Motor neuron (in vitro differentiated cells): ENCODE results near the gene FGD5. TPM values are rescaled to one million over a fixed set of nuclear protein-coding genes. Genes with fewer than 3 reads are reported as not detected.
A peak's percentile ranks its signal among the peaks of the same experiment; 100 is the strongest.

Experiments
- ATAC-seq, 8 experiments: fragments of 200-7000 bp; cut with Tn5 transposase; replicated peaks in 6 of 8; 2 replicates each; pipeline ENCODE4 v1.8.0; 2021; ENCODE audit warnings: mild to moderate bottlenecking in 8 of 8, moderate library complexity in 8 of 8
- H3K27ac ChIP-seq, 2 donors: fragments of 250-450 bp; sonication (Bioruptor Pico); 2 replicates each; pipeline ENCODE4 v1.9.0; 2021; ENCODE audit warnings: antibody characterized with exemption in 2 of 2, mild to moderate bottlenecking in 2 of 2, moderate library complexity in 1 of 2
- H3K4me1 ChIP-seq, 2 donors: fragments of 250-450 bp; sonication (Bioruptor Pico); replicated peaks in 1 of 2; 2 replicates each; pipeline ENCODE4 v1.6.1; 2021; ENCODE audit warnings: antibody characterized with exemption in 2 of 2, mild to moderate bottlenecking in 2 of 2, moderate library complexity in 1 of 2
- H3K4me3 ChIP-seq, 5 donors: fragments of 250-450 bp; sonication (Bioruptor Pico); 2 replicates each; pipeline ENCODE4 v1.9.0; 2021; ENCODE audit warnings: antibody characterized with exemption in 5 of 5, mild to moderate bottlenecking in 5 of 5, moderate library complexity in 4 of 5
- WGBS, 10 experiments: fragments of 450-650 bp; shearing (Covaris generic); methylation state at CpG; one replicate each; pipeline ENCODE4 v1.0.0; 2022; 5-methylcytosine and 5-hydroxymethylcytosine counted together
- in situ Hi-C, 9 experiments: fragments of 400-800 bp; cut with MboI; loops; one replicate each; pipeline ENCODE4 v1.15.0; 2021; ENCODE audit warnings: low sequenced_read_pairs in 9 of 9, low pct_unique_long_range_greater_than_20kb in 2 of 9; ENCODE audit not compliant: unreplicated experiment in 9 of 9
- total RNA-seq, 8 experiments: library from RNA; unstranded; fragments of 300-600 nt; gene quantifications; 2 replicates each; pipeline versions ENCODE4 v1.2.3 to v1.2.4, GENCODE V29; 2022

Gene FGD5
- total RNA-seq, 8 experiments from 2014 or later = 0.73 to 114 (median 4.0) TPM

DNA sequence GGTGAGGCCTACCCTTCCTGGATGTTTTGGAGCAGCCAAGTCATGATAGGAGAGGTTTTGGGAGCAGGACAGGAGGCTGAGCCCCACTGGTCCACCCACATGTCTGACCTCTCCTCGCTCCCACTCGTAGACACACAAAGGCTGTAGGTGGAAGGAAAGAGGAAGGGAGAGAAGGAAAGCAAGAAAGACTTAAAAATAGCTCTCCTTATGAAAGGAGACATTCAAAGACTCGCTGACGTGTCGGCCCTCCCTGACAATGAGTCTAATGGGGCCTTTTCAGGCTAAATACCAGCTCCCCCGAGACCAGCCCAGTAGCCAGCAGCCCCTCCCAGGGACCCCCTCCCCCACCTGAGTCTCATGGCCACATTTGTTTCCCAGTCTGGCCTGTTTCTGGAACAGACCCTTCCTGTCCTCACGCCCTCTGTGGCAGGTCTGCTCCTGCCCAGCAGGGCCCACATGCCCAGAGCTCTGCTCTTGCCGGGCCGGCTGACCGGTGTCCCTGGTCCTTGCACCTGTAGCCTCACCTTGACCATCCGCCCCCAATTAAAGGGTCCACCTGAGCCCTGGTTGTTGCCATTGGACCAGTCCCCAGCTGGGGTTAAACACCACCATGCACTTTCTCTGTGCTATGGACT lies 49.3 kb downstream of the FGD5 start:
- no peak overlapping the region for H3K4me3 ChIP-seq
- H3K4me1 ChIP-seq = no peaks in the 10 kb centered on the region
- in situ Hi-C loops = no loop called here
- no peak overlapping the region for H3K27ac ChIP-seq
- ATAC-seq = peak in 1 of 8 experiments; percentile 25
- WGBS, 10 experiments = 57 to 100% (median 81%) methylated on average over 1 to 5 of the region's 11 CpGs; no CpG with 5 or more reads in 4 of the 10 experiments

DNA sequence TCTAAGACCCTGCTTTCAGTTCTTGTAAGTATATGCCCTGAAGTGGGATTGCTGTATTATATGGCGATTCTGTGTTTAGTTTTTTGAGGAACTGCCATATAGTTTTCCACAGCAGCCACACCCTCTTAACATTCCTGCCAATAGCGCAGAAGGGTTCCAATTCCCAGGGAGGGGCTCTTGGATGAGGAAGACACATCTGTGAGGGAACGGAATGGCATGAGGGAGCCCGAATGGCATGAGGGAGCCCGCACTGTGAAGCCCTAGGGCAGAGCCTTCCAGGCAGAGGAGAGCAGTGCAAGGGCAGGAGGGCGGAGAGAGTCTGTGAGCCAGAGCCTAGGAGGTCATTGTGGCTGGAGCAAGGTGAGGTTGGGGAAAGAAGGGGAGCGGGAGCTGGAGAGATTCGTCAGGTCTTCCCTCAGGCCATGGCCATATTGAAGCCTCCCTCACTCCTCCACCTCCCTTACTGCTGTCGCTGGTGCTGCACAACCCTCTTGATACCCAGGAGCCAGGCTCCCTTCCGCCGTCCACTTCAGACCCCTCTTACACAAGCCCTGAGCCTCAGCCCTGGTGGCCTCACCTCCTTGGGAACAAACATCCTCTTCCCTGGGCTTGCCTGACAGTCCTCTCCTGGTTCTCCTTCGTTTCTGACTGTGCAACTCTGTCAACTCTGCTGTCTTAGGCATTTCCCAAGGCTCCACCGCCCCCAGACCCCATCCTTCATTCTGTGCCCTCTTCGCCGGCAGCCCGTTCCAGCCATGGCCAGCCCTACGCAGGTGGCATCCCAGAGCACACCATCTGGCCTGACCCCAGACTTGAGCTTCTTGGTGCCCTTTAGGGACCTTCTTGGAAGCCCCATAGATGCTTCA lies 51.4 kb downstream of the FGD5 start:
- ATAC-seq = peak in 3 of 8 experiments; percentile 11 to 54 (median 34)
- 0 to 100% (median 75%) methylated on average over 1 to 10 of the region's 17 CpGs; no CpG with 5 or more reads in 1 of the 10 experiments for WGBS, 10 experiments

DNA sequence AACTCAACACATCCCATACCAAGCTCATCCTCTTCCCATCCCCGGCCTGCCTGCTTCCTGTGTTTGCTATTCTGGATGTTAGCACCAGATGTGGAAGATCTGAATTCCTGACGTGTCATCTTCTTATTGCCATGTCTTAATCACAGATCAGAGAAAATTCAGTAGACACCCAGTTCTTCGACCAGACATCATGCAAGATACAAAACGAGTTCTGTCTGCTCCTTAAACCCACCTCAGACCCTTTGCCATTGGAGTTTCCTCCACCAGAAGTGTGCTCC lies 52.0 kb downstream of the FGD5 start:
- H3K4me1 ChIP-seq = no peaks in the 10 kb centered on the region
- H3K27ac ChIP-seq = no peak overlapping the region
- in situ Hi-C loops = no loop called here
- no peak overlapping the region for H3K4me3 ChIP-seq
- WGBS, 10 experiments = 0 to 100% (median 46%) methylated on average over 1 to 4 of the region's 4 CpGs; no CpG with 5 or more reads in 2 of the 10 experiments
- ATAC-seq = peak in 1 of 8 experiments; percentile 2

More for the DNA sequence above, 51.4 kb downstream of the FGD5 start:
- in situ Hi-C loops = no loop called here
- Histone ChIP-seq H3K4me1 (no peaks in the 10 kb centered on the region), H3K27ac (no peak overlapping the region), H3K4me3 (no peak overlapping the region)

DNA sequence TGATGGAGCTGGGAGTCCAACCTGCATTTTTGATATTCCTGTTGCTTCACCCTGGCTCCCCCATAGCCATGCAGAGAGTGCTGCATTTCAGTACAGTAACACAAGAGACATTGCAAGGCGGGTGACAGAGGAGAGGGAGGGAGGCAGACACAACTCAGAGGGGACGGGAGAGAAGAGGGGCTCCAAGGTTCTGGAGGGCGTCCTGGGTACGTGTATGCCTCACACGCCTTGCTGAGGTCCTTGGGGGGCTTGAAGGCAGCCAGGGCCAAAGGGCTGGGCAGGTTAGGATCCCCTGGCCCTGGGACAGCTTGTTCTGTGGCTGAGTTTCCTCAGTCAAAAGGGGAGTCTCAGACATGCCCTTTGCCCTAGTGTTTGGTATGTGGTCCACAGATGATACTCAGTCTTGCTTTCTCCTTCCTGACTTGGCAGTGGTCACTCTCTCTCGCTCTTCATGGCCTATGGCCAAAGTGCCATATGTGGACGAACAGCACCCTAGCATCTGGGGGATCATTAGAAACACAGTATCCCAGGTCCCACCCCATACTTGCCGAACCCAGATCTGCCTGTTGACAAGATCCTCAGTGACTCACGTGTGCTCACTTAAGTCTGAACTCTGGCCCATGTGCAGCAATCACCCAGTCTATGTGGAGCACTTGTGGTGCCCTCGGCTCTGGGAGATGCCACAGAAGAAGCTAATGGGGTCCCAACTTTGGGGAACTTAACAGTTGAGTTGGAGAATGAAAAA lies 52.9 kb downstream of the FGD5 start:
- Histone ChIP-seq H3K4me1 (no peaks in the 10 kb centered on the region), H3K4me3 (no peak overlapping the region), H3K27ac (no peak overlapping the region)
- WGBS, 10 experiments = 0 to 93% (median 81%) methylated on average over 1 to 6 of the region's 10 CpGs; no CpG with 5 or more reads in 3 of the 10 experiments
- in situ Hi-C loops = no loop called here
- ATAC-seq = peak in 4 of 8 experiments; percentile 9 to 59 (median 32)

GRCh38 chr3:14872706-14873105 lies 53.9 kb downstream of the FGD5 start:
- H3K4me1 ChIP-seq = no peaks in the 10 kb centered on the region
- H3K27ac ChIP-seq = no peak overlapping the region
- in situ Hi-C loops = no loop called here
- no peak for ATAC-seq
- 46 to 100% (median 94%) methylated on average over 1 to 4 of the region's 4 CpGs; no CpG with 5 or more reads in 2 of the 10 experiments for WGBS, 10 experiments
- no peak overlapping the region for H3K4me3 ChIP-seq

DNA sequence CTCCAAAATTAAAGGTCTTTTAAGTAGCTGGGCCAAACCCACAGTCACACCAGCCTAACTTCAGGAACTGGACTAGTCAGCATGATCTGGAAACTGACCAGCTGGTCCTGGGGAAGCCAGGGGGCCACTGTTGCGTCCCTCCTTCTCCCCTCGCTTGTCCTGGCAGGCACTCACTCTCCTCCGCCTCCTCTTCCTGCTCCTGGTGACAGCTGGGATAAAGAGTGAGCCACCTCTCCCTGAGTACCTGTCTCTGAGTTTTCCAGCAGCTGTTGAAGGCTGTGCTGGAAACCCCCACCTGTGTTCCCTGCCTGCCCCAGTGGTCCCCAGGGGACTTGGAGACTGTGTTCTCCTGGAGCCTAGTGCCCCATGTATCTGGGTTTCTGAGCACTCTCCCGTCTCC lies 56.0 kb downstream of the FGD5 start:
- Histone ChIP-seq H3K4me1 (peaks cover 3 to 7% of the 10 kb centered on the region in 2 donors), H3K4me3 (no peak overlapping the region), H3K27ac (no peak overlapping the region)
- 70 to 100% methylated on average over 2 of the region's 4 CpGs; no CpG with 5 or more reads in 8 of the 10 experiments for WGBS, 10 experiments
- in situ Hi-C loops = loop anchor here in 1 of 9 experiments (25.0 kb wide), 1 partner anchor 362 kb away; no protein-coding TSS in a partner anchor
- no peak for ATAC-seq

GRCh38 chr3:14875411-14876175 lies 56.8 kb downstream of the FGD5 start:
- 94 to 100% (median 97%) methylated on average over 1 to 8 of the region's 8 CpGs; no CpG with 5 or more reads in 7 of the 10 experiments for WGBS, 10 experiments
- in situ Hi-C loops = loop anchor here in 1 of 9 experiments (25.0 kb wide), 1 partner anchor 363 kb away; no protein-coding TSS in a partner anchor
- ATAC-seq = no peak

DNA sequence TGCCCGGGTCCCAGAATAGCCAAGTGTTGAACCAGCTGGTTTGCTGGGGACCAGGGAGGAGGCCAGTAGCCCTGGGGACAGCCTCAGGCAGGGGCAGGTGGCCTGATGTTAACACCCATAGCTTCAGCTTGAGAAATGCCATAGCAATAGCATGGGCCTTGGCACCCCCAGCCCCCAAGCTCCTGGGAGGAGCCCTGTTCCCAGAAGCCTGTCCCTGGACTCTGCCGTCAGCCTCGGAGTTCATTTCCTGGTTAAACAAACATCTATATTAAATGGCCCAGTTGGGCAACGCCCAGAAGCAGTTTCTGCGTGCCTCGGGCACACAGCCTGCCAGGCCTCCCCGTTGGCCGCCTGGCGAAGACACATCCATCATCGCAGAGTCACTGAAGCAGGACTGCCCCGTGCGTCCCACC lies 58.2 kb downstream of the FGD5 start:
- no peak overlapping the region for H3K27ac ChIP-seq
- H3K4me1 ChIP-seq = peaks cover 3 to 14% of the 10 kb centered on the region in 2 donors
- in situ Hi-C loops = loop anchor here in 1 of 9 experiments (25.0 kb wide), 1 partner anchor 365 kb away; no protein-coding TSS in a partner anchor
- ATAC-seq = peak in 4 of 8 experiments; percentile 44 to 92 (median 64)
- H3K4me3 ChIP-seq = no peak overlapping the region
- WGBS, 10 experiments = 0 to 90% (median 31%) methylated on average over 1 to 2 of the region's 12 CpGs; no CpG with 5 or more reads in 6 of the 10 experiments

More at GRCh38 chr3:14875411-14876175, 56.8 kb downstream of the FGD5 start:
- H3K27ac ChIP-seq = no peak overlapping the region
- H3K4me3 ChIP-seq = no peak overlapping the region
- H3K4me1 ChIP-seq = peaks cover 3 to 12% of the 10 kb centered on the region in 2 donors

DNA sequence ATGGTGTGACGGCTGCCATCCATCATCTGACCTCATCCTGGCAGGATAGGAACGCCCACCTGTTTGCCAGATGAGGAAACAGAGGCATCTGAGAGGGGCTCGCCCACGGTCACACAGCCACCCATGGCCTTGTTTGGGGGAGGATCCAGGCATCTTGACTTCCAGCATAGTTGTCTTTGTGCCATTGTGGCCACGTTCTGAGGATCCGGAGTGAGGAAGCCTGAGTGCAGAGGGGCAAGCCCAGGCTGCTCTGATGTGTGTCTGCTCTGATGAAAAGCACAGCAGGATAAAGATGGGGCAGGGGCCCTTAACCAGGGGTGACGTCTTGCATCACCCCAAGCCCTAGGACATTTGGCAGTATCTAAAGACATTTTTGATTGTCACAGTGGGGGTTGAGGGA lies 58.7 kb downstream of the FGD5 start:
- Histone ChIP-seq H3K4me1 (peaks cover 3 to 14% of the 10 kb centered on the region in 2 donors), H3K27ac (no peak overlapping the region), H3K4me3 (no peak overlapping the region)
- no peak for ATAC-seq
- in situ Hi-C loops = loop anchor here in 1 of 9 experiments (25.0 kb wide), 1 partner anchor 365 kb away; no protein-coding TSS in a partner anchor
- 0 to 100% (median 67%) methylated on average over 1 to 4 of the region's 7 CpGs; no CpG with 5 or more reads in 3 of the 10 experiments for WGBS, 10 experiments

DNA sequence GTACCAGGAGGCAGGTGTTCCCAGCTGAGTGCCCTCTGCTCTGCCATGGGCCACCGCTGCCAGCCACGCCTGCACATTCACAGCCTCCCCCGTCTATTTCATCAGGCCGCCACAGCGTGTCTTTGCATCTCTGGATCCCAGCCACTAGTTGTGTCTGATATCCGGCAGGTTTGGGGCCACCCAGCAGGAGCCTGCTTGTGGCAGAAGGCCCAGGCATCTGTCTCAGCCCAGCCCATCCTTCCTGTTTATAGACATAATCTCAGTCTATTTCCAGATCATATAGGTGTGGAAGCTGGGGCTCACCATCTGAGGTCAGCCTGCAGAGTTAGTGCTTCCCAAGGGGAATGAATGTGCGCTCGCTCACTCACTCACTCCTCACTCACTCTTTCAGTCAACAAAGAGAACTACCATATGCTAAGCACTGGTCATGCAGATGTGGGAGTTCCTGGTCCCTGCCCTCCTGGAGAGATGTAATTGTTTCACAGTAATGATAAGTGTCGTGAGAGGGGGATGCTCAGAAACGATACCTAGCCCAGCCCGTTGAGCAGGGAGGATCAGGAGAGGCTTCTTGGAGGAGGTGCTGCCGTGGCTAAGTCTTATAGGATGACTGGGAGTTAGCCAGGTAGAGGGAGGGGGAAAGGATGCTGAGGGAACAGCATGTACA lies 60.6 kb downstream of the FGD5 start:
- WGBS, 10 experiments = 0 to 92% (median 56%) methylated on average over 1 to 7 of the region's 12 CpGs; no CpG with 5 or more reads in 2 of the 10 experiments
- no peak overlapping the region for H3K27ac ChIP-seq
- ATAC-seq = peak in 7 of 8 experiments; percentile 16 to 80 (median 68)
- in situ Hi-C loops = loop anchor here in 1 of 9 experiments (25.0 kb wide), 1 partner anchor 367 kb away; no protein-coding TSS in a partner anchor
- no peak overlapping the region for H3K4me3 ChIP-seq
- peaks cover 3 to 14% of the 10 kb centered on the region in 2 donors for H3K4me1 ChIP-seq

GRCh38 chr3:14880447-14881106 lies 61.8 kb downstream of the FGD5 start:
- in situ Hi-C loops = loop anchor here in 1 of 9 experiments (25.0 kb wide), 1 partner anchor 368 kb away; no protein-coding TSS in a partner anchor
- ATAC-seq = peak in 5 of 8 experiments; percentile 57 to 92 (median 75)
- no peak overlapping the region for H3K27ac ChIP-seq
- H3K4me3 ChIP-seq = no peak overlapping the region
- peaks cover 3 to 14% of the 10 kb centered on the region in 2 donors for H3K4me1 ChIP-seq
- 56 to 100% (median 73%) methylated on average over 2 to 7 of the region's 10 CpGs; no CpG with 5 or more reads in 4 of the 10 experiments for WGBS, 10 experiments
